ENCODE measurements around the gene CREB1. TPM values are rescaled to one million over a fixed set of nuclear protein-coding genes. Genes with fewer than 3 reads are reported as not detected.

CREB1 gene
- total RNA-seq, 1 donor from 2014 or later: 164 TPM

- H3K27ac ChIP-seq: no peak overlapping the region
- H3F3A ChIP-seq (ENCODE audit: low read depth): no peaks in the 10 kb centered on the region
- no peaks in the 10 kb centered on the region for H3K36me3 ChIP-seq
- Mint-ChIP-seq H3K4me1 (peaks cover 30% of the 10 kb centered on the region), H3K27me3 (ENCODE audit: insufficient read depth, low read depth) (no peaks in the 10 kb centered on the region), H3K36me3 (no peaks in the 10 kb centered on the region), H3K27ac (no peak overlapping the region), H3K9me3 (no peaks in the 10 kb centered on the region), H3K4me3 (no peak overlapping the region)
- no peaks in the 10 kb centered on the region for H3K27me3 ChIP-seq
- H3K4me3 ChIP-seq: no peak overlapping the region
- no peak for DNase-seq (ENCODE audit: low spot score)
- no peak overlapping the region for H2AFZ ChIP-seq (replicated peaks)
- TF ChIP-seq EZH2 (IDR thresholded peaks at IDR 0.05) (no peak), CTCF (IDR thresholded peaks at IDR 0.05) (no peak)
- H3K79me2 ChIP-seq (ENCODE audit: low read depth): no peaks in the 10 kb centered on the region
- H3K4me2 ChIP-seq: no peak overlapping the region
- no peaks in the 10 kb centered on the region for H3K9me3 ChIP-seq (ENCODE audit: low read depth)
- H3K9ac ChIP-seq: no peak overlapping the region
- H4K20me1 ChIP-seq (ENCODE audit: low read depth): no peaks in the 10 kb centered on the region
- no peaks in the 10 kb centered on the region for H3K4me1 ChIP-seq
These were observed 47.1 kb upstream of the CREB1 start for GRCh38 chr2:207482630-207483029.

GRCh38 chr2:207483066-207483465, 46.7 kb upstream of the CREB1 start:
- no peaks in the 10 kb centered on the region for H3K36me3 ChIP-seq
- Mint-ChIP-seq H3K27me3 (ENCODE audit: insufficient read depth, low read depth) (no peaks in the 10 kb centered on the region), H3K27ac (peak overlapping the region; percentile 44), H3K4me3 (no peak overlapping the region), H3K36me3 (no peaks in the 10 kb centered on the region), H3K9me3 (no peaks in the 10 kb centered on the region), H3K4me1 (peaks cover 34% of the 10 kb centered on the region)
- H3F3A ChIP-seq (ENCODE audit: low read depth): no peaks in the 10 kb centered on the region
- no peak overlapping the region for H3K27ac ChIP-seq
- no peak overlapping the region for H3K4me2 ChIP-seq
- no peaks in the 10 kb centered on the region for H3K27me3 ChIP-seq
- no peak overlapping the region for H3K9ac ChIP-seq
- DNase-seq (ENCODE audit: low spot score): no peak
- no peaks in the 10 kb centered on the region for H3K9me3 ChIP-seq (ENCODE audit: low read depth)
- H3K4me1 ChIP-seq: no peaks in the 10 kb centered on the region
- H3K79me2 ChIP-seq (ENCODE audit: low read depth): no peaks in the 10 kb centered on the region
- TF ChIP-seq CTCF (IDR thresholded peaks at IDR 0.05) (no peak), EZH2phosphoT487 (IDR thresholded peaks at IDR 0.05) (no peak), EZH2 (IDR thresholded peaks at IDR 0.05) (no peak)
- H3K4me3 ChIP-seq: no peak overlapping the region
- H2AFZ ChIP-seq (replicated peaks): peak overlapping the region; percentile 12
- no peaks in the 10 kb centered on the region for H4K20me1 ChIP-seq (ENCODE audit: low read depth)

GRCh38 chr2:207483477-207483876, 46.3 kb upstream of the CREB1 start:
- Histone ChIP-seq H3K9me3 (ENCODE audit: low read depth) (no peaks in the 10 kb centered on the region), H3F3A (ENCODE audit: low read depth) (no peaks in the 10 kb centered on the region), H3K36me3 (no peaks in the 10 kb centered on the region), H3K27ac (no peak overlapping the region), H3K4me2 (no peak overlapping the region), H3K9ac (no peak overlapping the region), H4K20me1 (ENCODE audit: low read depth) (no peaks in the 10 kb centered on the region), H3K27me3 (no peaks in the 10 kb centered on the region), H3K4me1 (no peaks in the 10 kb centered on the region), H3K79me2 (ENCODE audit: low read depth) (no peaks in the 10 kb centered on the region), H2AFZ (replicated peaks) (peak overlapping the region; percentile 12), H3K4me3 (no peak overlapping the region)
- Mint-ChIP-seq H3K27ac (peak overlapping the region; percentile 44), H3K4me1 (peaks cover 35% of the 10 kb centered on the region), H3K9me3 (no peaks in the 10 kb centered on the region), H3K36me3 (no peaks in the 10 kb centered on the region), H3K4me3 (no peak overlapping the region), H3K27me3 (ENCODE audit: insufficient read depth, low read depth) (no peaks in the 10 kb centered on the region)
- TF ChIP-seq EZH2 (IDR thresholded peaks at IDR 0.05) (no peak), CTCF (IDR thresholded peaks at IDR 0.05) (no peak), EZH2phosphoT487 (IDR thresholded peaks at IDR 0.05) (no peak)
- no peak for DNase-seq (ENCODE audit: low spot score)

Data from neural progenitor cell (in vitro differentiated cells).